Neuronal stem cell (in vitro differentiated cells): ENCODE measurements around the gene C9orf78.

ENCODE experiments used
- DNase-seq: peaks from one replicate; pipeline ENCODE4 v3.0.0-alpha.2; 2013; ENCODE audit warnings: low spot score
- H2AFZ ChIP-seq: one replicate; pipeline ENCODE4 v1.6.1; 2013; ENCODE audit warnings: mild to moderate bottlenecking, low read length, inconsistent platforms
- H2AK5ac ChIP-seq: 2 replicates; pipeline ENCODE4 v1.6.1; 2013; ENCODE audit warnings: low read depth, mild to moderate bottlenecking, inconsistent platforms, low read length, moderate library complexity, mixed read lengths
- H2BK120ac ChIP-seq: 2 replicates; pipeline ENCODE4 v1.6.1; 2013; ENCODE audit warnings: low read depth, mild to moderate bottlenecking, inconsistent platforms, low read length, moderate library complexity, mixed read lengths
- H2BK12ac ChIP-seq: one replicate; pipeline ENCODE4 v1.6.1; 2013; ENCODE audit warnings: low read length, inconsistent platforms
- H2BK15ac ChIP-seq: 2 replicates; pipeline ENCODE4 v1.6.1; 2013; ENCODE audit warnings: mild to moderate bottlenecking, low read length, inconsistent platforms, mixed read lengths
- H2BK5ac ChIP-seq: one replicate; pipeline ENCODE4 v1.6.1; 2013; ENCODE audit warnings: inconsistent platforms, mild to moderate bottlenecking, low read length, moderate library complexity
- H3K14ac ChIP-seq: one replicate; pipeline ENCODE4 v1.6.1; 2013; ENCODE audit warnings: low read length, inconsistent platforms
- H3K18ac ChIP-seq: 2 replicates; pipeline ENCODE4 v1.6.1; 2013; ENCODE audit warnings: low read length, inconsistent platforms
- H3K23ac ChIP-seq: 2 replicates; pipeline ENCODE4 v1.6.1; 2013; ENCODE audit warnings: low read depth, mild to moderate bottlenecking, mixed read lengths, low read length, inconsistent platforms; ENCODE audit not compliant: poor library complexity
- H3K27ac ChIP-seq: replicated peaks from 3 replicates; pipeline ENCODE4 v1.5.1; 2013; ENCODE audit warnings: low read length, inconsistent platforms
- H3K27me3 ChIP-seq, 3 experiments: 2 replicates each; pipeline ENCODE4 v1.6.1; 2013; ENCODE audit warnings: low read length in 3 of 3, mild to moderate bottlenecking in 2 of 3, inconsistent platforms in 1 of 3, low read depth in 1 of 3, mixed read lengths in 1 of 3, moderate library complexity in 1 of 3; ENCODE audit not compliant: control insufficient read depth in 3 of 3, insufficient read depth in 3 of 3
- H3K36me3 ChIP-seq, 2 donors: replicated peaks in 1 of 2; 2 replicates each; pipeline ENCODE4 v1.6.1; 2013; ENCODE audit warnings: low read length in 2 of 2; ENCODE audit not compliant: control insufficient read depth in 2 of 2, insufficient read depth in 2 of 2
- H3K4ac ChIP-seq: 2 replicates; pipeline ENCODE4 v1.6.1; 2013; ENCODE audit warnings: inconsistent platforms, mild to moderate bottlenecking, low read length, moderate library complexity
- H3K4me1 ChIP-seq, 2 donors: 1 replicate in 1 of 2; 2 replicates in 1 of 2; pipeline ENCODE4 v1.6.1; 2013; ENCODE audit warnings: low read length in 2 of 2, low read depth in 1 of 2; ENCODE audit not compliant: control insufficient read depth in 2 of 2, insufficient read depth in 1 of 2
- H3K4me2 ChIP-seq: one replicate; pipeline ENCODE4 v1.6.1; 2013; ENCODE audit warnings: mild to moderate bottlenecking, low read length, inconsistent platforms; ENCODE audit not compliant: insufficient read depth, poor library complexity, severe bottlenecking
- H3K4me3 ChIP-seq, 2 donors: 2 replicates each; pipeline ENCODE4 v1.5.1; 2013; ENCODE audit warnings: low read length in 2 of 2, mild to moderate bottlenecking in 2 of 2, inconsistent platforms in 1 of 2, moderate library complexity in 1 of 2
- H3K79me1 ChIP-seq: one replicate; pipeline ENCODE4 v1.6.1; 2013; ENCODE audit warnings: low read depth, mild to moderate bottlenecking, inconsistent platforms, low read length, moderate library complexity
- H3K9ac ChIP-seq: one replicate; pipeline ENCODE4 v1.6.1; 2013; ENCODE audit warnings: mild to moderate bottlenecking, low read depth, low read length, inconsistent platforms; ENCODE audit not compliant: poor library complexity
- H3K9me3 ChIP-seq, 2 donors: replicated peaks in 1 of 2; 2 replicates each; pipeline versions ENCODE3 to v1.6.1; 2013; ENCODE audit warnings: low read length in 2 of 2, mild to moderate bottlenecking in 2 of 2, inconsistent platforms in 1 of 2, low read depth in 1 of 2, mixed read lengths in 1 of 2, moderate library complexity in 1 of 2; ENCODE audit not compliant: control insufficient read depth in 2 of 2, insufficient read depth in 1 of 2
- H4K8ac ChIP-seq: one replicate; pipeline ENCODE4 v1.6.1; 2013; ENCODE audit warnings: low read depth, mild to moderate bottlenecking, inconsistent platforms, low read length, moderate library complexity
- H4K91ac ChIP-seq: one replicate; pipeline ENCODE4 v1.6.1; 2013; ENCODE audit warnings: low read length, low read depth, mild to moderate bottlenecking, inconsistent platforms; ENCODE audit not compliant: poor library complexity
- WGBS, 2 donors: extraction: QIAGEN DNeasy Blood & Tissue Kit; methylation state at CpG; one replicate each; pipeline ENCODE4 v1.1.7; 2013; ENCODE audit warnings: missing lambda C conversion rate in 2 of 2, mixed read lengths in 1 of 2; ENCODE audit not compliant: insufficient read length in 2 of 2, insufficient replicate concordance in 1 of 2; ENCODE audit errors: extremely low coverage in 2 of 2; 5-methylcytosine and 5-hydroxymethylcytosine counted together

C9orf78 gene

DNA sequence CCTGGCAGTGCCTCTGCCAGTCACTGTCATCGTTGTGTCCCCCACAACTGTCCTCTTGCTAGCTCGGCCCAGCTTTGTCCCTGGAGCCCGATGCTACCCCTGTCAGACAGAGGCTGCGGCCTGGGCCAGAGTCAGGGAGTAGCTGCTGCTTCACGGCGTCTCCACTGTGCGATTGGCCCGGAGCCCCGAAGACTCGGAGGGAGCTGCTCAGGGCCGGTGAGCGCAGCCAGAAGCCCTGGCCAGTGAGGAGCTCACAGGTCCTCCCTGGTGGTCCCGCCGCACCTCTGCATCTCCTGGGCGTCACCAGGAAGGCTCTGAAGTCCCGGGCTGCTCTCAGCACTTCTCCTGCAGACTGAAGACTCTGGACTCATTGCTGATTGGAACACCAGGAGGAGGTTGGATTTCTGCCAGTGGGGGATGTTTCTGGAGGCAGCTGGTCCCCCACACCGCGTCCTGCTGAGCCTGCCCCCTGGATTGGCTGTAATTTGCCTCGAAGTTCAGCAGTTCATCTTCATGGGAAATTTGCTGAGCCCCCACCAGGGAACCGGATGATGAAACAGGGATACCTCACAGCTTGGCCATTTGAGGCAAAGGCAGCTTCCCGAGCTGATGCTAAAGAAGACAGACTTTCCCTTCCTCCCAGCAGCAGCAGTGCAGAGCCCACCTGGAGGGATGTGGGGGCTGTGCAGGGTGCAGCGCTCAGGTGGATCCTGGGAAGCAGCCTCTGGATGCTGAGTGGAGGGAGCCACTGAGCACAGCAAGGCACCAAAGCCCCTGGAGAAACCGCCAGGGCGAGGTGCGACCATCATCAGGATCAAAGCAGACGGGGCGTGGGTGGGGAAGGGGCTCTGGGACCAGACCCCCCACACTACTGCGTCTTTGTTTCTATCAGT is 45.8 kb upstream of the C9orf78 start:
- no peak overlapping the region for H2AFZ ChIP-seq
- no peaks in the 10 kb centered on the region for H3K9me3 ChIP-seq
- no peak overlapping the region for H2BK15ac ChIP-seq
- no peak overlapping the region for H3K23ac ChIP-seq
- H3K4me1 ChIP-seq = peaks cover 10 to 14% of the 10 kb centered on the region in 2 donors
- H2BK5ac ChIP-seq = no peak overlapping the region
- WGBS, 2 donors = no CpG with 5 or more reads among the region's 28 CpGs
- H2AK5ac ChIP-seq = no peak overlapping the region
- no peak overlapping the region for H3K9ac ChIP-seq
- H3K4me2 ChIP-seq = no peak overlapping the region
- H4K91ac ChIP-seq = no peak overlapping the region
- H3K79me1 ChIP-seq = no peaks in the 10 kb centered on the region
- H3K4me3 ChIP-seq = no peak overlapping the region
- DNase-seq = no peak
- no peak overlapping the region for H3K4ac ChIP-seq
- no peak overlapping the region for H3K14ac ChIP-seq
- no peak overlapping the region for H2BK12ac ChIP-seq
- H3K27me3 ChIP-seq = no peaks in the 10 kb centered on the region
- no peak overlapping the region for H3K18ac ChIP-seq
- no peak overlapping the region for H3K27ac ChIP-seq
- no peak overlapping the region for H4K8ac ChIP-seq
- H3K36me3 ChIP-seq = peaks cover 9 to 23% of the 10 kb centered on the region in 2 donors
- H2BK120ac ChIP-seq = no peak overlapping the region

GRCh38 chr9:129879991-129880653 is 45.0 kb upstream of the C9orf78 start:
- H2BK5ac ChIP-seq = peak overlapping the region; percentile 19
- no peak overlapping the region for H3K18ac ChIP-seq
- no peak overlapping the region for H2BK15ac ChIP-seq
- no peak overlapping the region for H3K4ac ChIP-seq
- H4K8ac ChIP-seq = no peak overlapping the region
- H3K27me3 ChIP-seq = no peaks in the 10 kb centered on the region
- no peak overlapping the region for H2AFZ ChIP-seq
- H3K14ac ChIP-seq = no peak overlapping the region
- H3K9me3 ChIP-seq = no peaks in the 10 kb centered on the region
- H2AK5ac ChIP-seq = no peak overlapping the region
- H3K9ac ChIP-seq = no peak overlapping the region
- no peak overlapping the region for H3K4me3 ChIP-seq
- no peak overlapping the region for H2BK12ac ChIP-seq
- H3K79me1 ChIP-seq = no peaks in the 10 kb centered on the region
- no peak overlapping the region for H3K4me2 ChIP-seq
- H3K23ac ChIP-seq = no peak overlapping the region
- DNase-seq = no peak
- no peak overlapping the region for H3K27ac ChIP-seq
- no peak overlapping the region for H4K91ac ChIP-seq
- no CpG with 5 or more reads among the region's 31 CpGs for WGBS, 2 donors
- peaks cover 13 to 31% of the 10 kb centered on the region in 2 donors for H3K36me3 ChIP-seq
- no peak overlapping the region for H2BK120ac ChIP-seq
- peaks cover 6 to 10% of the 10 kb centered on the region in 2 donors for H3K4me1 ChIP-seq

GRCh38 chr9:129879103-129879699 is 44.1 kb upstream of the C9orf78 start:
- H3K27me3 ChIP-seq = no peaks in the 10 kb centered on the region
- H4K91ac ChIP-seq = no peak overlapping the region
- H3K79me1 ChIP-seq = peaks cover 2% of the 10 kb centered on the region
- no peak overlapping the region for H3K4ac ChIP-seq
- no peak overlapping the region for H3K27ac ChIP-seq
- no peak overlapping the region for H4K8ac ChIP-seq
- no peak overlapping the region for H2BK15ac ChIP-seq
- no peak for DNase-seq
- H3K18ac ChIP-seq = no peak overlapping the region
- no peak overlapping the region for H2BK12ac ChIP-seq
- H3K9ac ChIP-seq = no peak overlapping the region
- no peak overlapping the region for H3K14ac ChIP-seq
- H3K9me3 ChIP-seq = no peaks in the 10 kb centered on the region
- H3K4me2 ChIP-seq = no peak overlapping the region
- no peak overlapping the region for H2BK120ac ChIP-seq
- WGBS, 2 donors = no CpG with 5 or more reads among the region's 17 CpGs
- H2AK5ac ChIP-seq = no peak overlapping the region
- peak overlapping the region; percentile 19 for H2BK5ac ChIP-seq
- no peak overlapping the region for H2AFZ ChIP-seq
- peak overlapping the region; percentile 86 for H3K23ac ChIP-seq
- no peak overlapping the region for H3K4me3 ChIP-seq
- H3K4me1 ChIP-seq = peaks cover 0 to 4% of the 10 kb centered on the region in 2 donors
- H3K36me3 ChIP-seq = peaks cover 17 to 40% of the 10 kb centered on the region in 2 donors

GRCh38 chr9:129878291-129878690 is 43.2 kb upstream of the C9orf78 start:
- H3K23ac ChIP-seq = no peak overlapping the region
- H3K18ac ChIP-seq = no peak overlapping the region
- H2BK12ac ChIP-seq = no peak overlapping the region
- no peak overlapping the region for H3K27ac ChIP-seq
- WGBS, 2 donors = no CpG with 5 or more reads among the region's 11 CpGs
- no peak overlapping the region for H2AFZ ChIP-seq
- DNase-seq = no peak
- no peak overlapping the region for H2BK120ac ChIP-seq
- H2AK5ac ChIP-seq = no peak overlapping the region
- H2BK5ac ChIP-seq = no peak overlapping the region
- peaks cover 2% of the 10 kb centered on the region for H3K79me1 ChIP-seq
- no peak overlapping the region for H3K4ac ChIP-seq
- H3K36me3 ChIP-seq = peaks cover 17 to 44% of the 10 kb centered on the region in 2 donors
- H3K4me3 ChIP-seq = no peak overlapping the region
- H3K4me2 ChIP-seq = no peak overlapping the region
- H3K14ac ChIP-seq = no peak overlapping the region
- no peaks in the 10 kb centered on the region for H3K4me1 ChIP-seq
- H2BK15ac ChIP-seq = no peak overlapping the region
- no peak overlapping the region for H4K91ac ChIP-seq
- no peak overlapping the region for H4K8ac ChIP-seq
- no peak overlapping the region for H3K9ac ChIP-seq
- H3K27me3 ChIP-seq = no peaks in the 10 kb centered on the region
- no peaks in the 10 kb centered on the region for H3K9me3 ChIP-seq
